ENCODE measurements around the gene GSAP.
"Not testable (repeated sequence)": the region's sequence is repeated elsewhere in the genome, so short reads cannot be mapped to it uniquely, and the experiment has no call there.

Gene GSAP, protein sequence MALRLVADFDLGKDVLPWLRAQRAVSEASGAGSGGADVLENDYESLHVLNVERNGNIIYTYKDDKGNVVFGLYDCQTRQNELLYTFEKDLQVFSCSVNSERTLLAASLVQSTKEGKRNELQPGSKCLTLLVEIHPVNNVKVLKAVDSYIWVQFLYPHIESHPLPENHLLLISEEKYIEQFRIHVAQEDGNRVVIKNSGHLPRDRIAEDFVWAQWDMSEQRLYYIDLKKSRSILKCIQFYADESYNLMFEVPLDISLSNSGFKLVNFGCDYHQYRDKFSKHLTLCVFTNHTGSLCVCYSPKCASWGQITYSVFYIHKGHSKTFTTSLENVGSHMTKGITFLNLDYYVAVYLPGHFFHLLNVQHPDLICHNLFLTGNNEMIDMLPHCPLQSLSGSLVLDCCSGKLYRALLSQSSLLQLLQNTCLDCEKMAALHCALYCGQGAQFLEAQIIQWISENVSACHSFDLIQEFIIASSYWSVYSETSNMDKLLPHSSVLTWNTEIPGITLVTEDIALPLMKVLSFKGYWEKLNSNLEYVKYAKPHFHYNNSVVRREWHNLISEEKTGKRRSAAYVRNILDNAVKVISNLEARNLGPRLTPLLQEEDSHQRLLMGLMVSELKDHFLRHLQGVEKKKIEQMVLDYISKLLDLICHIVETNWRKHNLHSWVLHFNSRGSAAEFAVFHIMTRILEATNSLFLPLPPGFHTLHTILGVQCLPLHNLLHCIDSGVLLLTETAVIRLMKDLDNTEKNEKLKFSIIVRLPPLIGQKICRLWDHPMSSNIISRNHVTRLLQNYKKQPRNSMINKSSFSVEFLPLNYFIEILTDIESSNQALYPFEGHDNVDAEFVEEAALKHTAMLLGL

GRCh38 chr7:77415823-77416620 is at the start of gene GSAP:
GSAP (minus strand) TSS chr7:77416349; CDS start chr7:77416321, 28 bp downstream.
- DNase-seq (ENCODE audit: low read depth): no peak

DNA sequence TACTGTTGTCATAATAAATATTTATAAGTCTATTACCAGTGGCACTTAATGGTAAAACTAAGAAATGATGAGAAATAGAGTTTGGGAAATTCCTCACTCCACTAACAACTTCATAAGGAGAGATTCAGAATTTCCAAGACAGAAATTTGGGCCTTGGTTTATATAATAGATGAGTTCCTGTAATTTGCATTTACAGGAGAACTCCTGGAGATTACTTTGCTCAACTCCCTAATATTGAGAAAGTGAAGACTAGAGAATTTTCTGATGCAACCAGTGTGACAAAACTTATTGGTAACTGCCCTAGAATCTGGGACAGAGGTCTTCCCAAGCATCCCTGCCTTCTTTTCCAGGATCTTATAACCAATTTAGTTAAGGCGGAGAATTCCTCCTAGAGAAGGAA is 49.1 kb upstream of the GSAP start:
- DNase-seq (ENCODE audit: low read depth): no peak

DNA sequence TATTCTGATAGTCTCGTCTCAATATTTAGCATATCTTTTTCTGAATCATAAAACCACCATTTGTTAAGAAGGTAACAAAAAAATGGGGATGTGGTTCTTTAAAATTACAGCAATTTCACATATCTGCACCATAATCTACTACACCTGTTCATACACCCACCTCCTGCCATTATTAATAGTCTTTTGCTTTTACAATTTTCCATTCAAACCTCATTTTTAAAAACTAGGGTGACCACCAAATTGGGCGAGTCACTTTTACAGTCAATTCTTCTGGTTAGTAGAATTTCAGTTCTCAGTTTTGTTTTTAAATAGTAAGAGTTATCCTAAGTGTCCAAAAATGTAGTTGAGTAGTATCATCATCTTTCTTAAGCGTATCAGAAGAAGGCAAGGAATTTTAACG is 48.4 kb upstream of the GSAP start:
- DNase-seq (ENCODE audit: low read depth): no peak

- DNase-seq (ENCODE audit: low read depth): not testable (repeated sequence)
These were observed 47.5 kb upstream of the GSAP start for GRCh38 chr7:77463632-77464031.

DNA sequence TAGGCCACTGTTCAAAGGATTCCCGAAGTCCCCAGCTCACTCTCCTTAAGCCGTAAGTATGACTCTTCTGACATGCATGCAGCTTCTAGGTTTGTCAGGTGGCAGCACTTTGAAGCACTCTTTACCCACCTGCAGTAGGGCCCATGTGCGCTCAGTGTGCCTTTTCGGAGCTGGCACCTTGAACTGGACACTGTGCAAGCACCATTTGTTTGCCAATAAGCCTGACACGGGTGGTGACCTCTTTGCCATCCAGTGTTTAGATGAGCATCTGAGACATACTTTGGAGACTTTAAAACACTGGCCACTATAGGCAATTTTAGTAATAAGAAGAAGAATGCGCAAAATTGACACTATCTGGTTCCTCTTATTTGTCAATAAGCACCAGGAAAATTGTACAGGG is 45.7 kb upstream of the GSAP start:
- no peak for DNase-seq (ENCODE audit: low read depth)

- DNase-seq (ENCODE audit: low read depth): no peak
These were observed 45.1 kb upstream of the GSAP start for GRCh38 chr7:77461246-77461645.

GRCh38 chr7:77460057-77460486 is 43.9 kb upstream of the GSAP start:
- no peak for DNase-seq (ENCODE audit: low read depth)

GRCh38 chr7:77459311-77459726 is 43.2 kb upstream of the GSAP start:
- DNase-seq (ENCODE audit: low read depth): no peak

DNA sequence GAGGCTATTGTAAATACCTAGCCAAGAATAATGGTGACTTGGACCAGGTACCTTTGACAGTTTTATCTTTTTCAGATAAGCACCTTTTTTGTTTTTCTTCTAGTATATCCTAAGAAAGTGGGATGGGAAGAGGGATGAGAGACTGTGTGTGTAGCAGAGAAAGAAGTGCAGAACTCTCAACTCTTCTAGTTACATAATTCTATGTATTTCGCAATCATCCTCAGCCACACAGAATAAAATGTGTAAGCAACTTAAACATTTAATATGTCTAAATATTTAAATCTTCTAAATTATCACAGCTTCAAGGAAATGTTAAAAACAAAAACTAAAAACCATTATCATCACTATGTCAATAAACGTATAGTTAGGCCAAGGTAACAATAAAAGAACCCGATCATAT is 42.6 kb upstream of the GSAP start:
- no peak for DNase-seq (ENCODE audit: low read depth)

DNA sequence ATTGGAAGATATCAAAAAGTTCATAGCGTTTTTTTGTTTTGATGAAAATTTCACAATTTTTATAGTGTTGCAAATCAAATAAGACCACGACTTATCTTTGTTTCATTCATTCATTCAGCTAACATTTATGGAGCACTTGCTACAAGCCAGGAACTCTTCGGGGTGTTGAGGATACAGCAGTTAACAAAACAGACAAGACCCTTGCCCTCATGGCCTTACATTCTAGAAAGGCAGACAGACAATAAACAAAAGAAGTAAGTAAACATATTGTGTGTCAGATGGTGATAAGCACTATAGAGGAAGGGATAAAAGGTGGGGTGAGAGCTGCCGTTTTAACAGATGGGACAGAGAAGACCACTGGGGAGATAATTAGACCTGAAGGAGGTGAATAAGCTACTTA is 41.6 kb upstream of the GSAP start:
- DNase-seq (ENCODE audit: low read depth): no peak

- DNase-seq (ENCODE audit: low read depth): no peak
These were observed 40.5 kb upstream of the GSAP start for GRCh38 chr7:77456696-77457095.

GRCh38 chr7:77455321-77455720 is 39.2 kb upstream of the GSAP start:
- no peak for DNase-seq (ENCODE audit: low read depth)

- no peak for DNase-seq (ENCODE audit: low read depth)
These were observed 38.7 kb upstream of the GSAP start for GRCh38 chr7:77454802-77455201.

DNA sequence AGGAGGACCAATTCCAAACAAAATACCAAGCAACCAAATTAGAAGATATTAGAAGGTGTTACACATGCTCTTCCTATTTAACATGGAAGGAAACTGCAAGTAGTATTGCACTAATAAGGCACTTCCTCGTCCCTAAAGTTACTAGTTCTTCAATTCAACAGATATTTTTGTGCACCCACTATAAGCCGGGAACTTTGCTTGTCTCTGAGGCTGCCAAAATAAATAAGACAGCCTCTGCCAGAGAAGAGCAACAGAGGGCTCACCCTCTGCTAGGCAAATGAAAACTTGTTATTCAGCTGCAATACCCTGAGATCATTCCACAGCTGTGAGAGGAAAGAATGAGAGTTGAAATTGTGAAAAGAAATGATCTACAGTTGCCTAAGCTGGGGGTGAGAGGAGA is 37.4 kb upstream of the GSAP start:
- no peak for DNase-seq (ENCODE audit: low read depth)

- not testable (repeated sequence) for DNase-seq (ENCODE audit: low read depth)
These were observed 35.8 kb upstream of the GSAP start for GRCh38 chr7:77451950-77452349.

DNA sequence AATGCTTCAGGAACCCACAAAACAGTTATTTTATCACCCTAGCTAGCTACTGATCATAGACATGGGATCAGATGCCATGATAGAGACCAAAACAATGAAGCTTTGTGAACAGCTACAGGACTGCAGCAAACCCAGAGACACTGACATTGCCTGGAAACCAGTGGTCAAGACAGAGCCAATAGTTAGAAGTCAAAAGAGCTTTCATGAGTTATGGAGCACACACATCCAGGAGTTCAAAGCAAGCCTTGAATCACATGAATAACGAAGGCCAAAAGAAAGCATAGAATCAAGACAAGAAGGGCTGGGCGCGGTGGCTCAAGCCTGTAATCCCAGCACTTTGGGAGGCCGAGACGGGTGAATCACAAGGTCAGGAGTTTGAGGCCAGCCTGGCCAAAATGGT is 34.5 kb upstream of the GSAP start:
- DNase-seq (ENCODE audit: low read depth): no peak

DNA sequence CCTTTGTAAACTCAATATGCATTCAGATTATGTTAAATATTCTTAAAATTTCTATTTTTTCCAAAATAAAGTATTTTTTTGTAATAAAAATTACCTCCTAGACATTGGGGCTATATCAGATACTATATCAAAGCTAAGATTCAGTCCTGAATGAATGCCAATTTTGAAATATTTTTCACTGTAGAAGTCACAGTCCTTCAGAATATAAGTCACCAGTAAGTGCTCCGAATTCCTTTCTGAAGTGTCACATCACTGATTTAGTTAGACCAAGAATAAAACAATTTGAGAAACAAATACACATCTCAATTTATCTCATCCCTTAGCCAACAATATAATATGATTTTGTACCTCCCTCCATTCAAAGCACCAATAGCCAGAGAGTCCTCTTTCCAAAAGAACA is 33.9 kb upstream of the GSAP start:
- no peak for DNase-seq (ENCODE audit: low read depth)

DNA sequence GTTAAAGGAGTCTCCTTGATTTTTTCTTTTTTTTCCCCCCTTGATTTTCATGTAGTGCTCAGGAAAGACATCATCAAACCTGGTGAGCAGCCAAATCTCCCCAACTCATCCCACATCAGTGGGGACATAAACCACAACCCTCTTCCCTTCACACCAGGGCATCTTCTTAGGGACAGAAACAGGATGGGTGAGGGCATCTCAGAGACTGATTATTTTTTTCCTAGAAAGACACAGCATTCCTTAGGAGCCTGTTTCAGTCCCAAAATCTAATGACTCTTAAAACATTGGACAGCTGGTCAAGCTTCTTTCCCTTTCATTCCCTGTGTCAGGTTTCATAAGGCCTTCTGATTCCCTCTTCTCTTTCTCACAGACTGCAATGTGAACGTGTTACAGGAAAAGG is 31.5 kb upstream of the GSAP start:
- DNase-seq (ENCODE audit: low read depth): no peak

GRCh38 chr7:77444123-77444522 is 28.0 kb upstream of the GSAP start:
- no peak for DNase-seq (ENCODE audit: low read depth)

DNA sequence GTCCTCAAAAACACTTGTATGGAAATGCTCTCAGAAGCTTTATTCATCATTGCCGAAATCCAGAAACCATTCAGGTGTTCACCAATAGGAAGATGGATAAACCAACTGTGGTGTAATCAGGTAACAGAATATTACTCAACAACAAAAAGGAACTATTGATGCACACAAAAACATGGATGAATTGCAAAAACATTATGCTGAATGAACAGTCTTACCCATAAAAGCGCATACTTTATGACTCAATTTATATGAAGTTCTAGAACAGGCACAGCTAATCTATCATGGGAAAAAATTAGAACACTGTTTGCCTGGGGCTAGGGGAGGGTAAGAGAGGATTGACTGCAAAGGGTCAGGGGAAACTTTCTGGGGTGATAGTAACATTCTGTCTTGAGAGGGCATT is 26.9 kb upstream of the GSAP start:
- DNase-seq (ENCODE audit: low read depth): no peak

DNA sequence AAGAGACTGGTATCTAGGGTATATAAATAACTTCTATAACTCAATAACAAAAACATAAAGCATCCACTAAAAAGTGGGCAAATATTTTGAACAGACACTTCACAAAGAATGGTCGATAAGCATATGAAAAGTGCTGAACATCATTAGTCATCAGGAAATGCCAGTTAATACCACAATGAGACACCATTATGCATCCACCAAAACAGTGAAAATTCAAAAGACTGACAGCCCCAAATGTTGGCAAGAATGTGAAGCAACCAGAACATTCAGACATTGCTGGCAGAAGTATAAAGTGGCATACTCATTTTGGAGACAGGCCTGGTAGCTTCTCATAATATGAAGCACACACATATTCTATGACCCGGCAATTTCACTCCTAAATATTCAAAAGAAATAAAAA is 26.5 kb upstream of the GSAP start:
- DNase-seq (ENCODE audit: low read depth): no peak

DNA sequence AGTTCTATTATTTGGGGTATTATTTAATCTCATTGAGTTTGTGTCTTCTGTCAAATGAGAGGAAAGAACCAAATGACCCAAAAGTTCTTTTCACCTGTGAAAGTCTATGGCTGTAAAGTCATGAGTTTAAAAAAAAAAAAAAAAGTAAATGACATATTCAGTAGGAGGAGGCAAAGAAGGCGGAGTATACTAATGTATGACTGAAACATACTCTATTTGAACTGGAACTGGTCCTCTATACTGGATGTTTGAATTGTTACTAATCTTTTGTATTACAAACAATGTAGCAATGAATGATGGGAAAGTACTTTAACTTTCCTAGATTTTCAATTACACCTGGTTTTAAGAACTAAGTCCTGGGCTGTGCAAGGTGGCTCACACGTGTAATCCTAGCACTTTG is 24.9 kb upstream of the GSAP start:
- no peak for DNase-seq (ENCODE audit: low read depth)

Measured in CMK (cell line).